Uterus (tissue), 4 donors: Measurements from ENCODE around the gene NEURL1B. TPM values are rescaled to one million over a fixed set of nuclear protein-coding genes. Genes with fewer than 3 reads are reported as not detected.

Experiments used
- DNase-seq, 2 donors: peaks; one replicate each; pipeline ENCODE4 v3.0.0-alpha.2; 2019 to 2020
- H3K27ac ChIP-seq, 2 donors: fragments of 200-600 bp; sonication (generic); 1 replicate in 1 of 2; 2 replicates in 1 of 2; pipeline ENCODE4 v1.5.1; 2016 to 2018
- H3K27me3 ChIP-seq, 2 donors: fragments of 200-600 bp; sonication (generic); one replicate each; pipeline ENCODE4 v1.5.1; 2018 to 2019; ENCODE audit warnings: control low read depth in 1 of 2
- H3K36me3 ChIP-seq, 2 donors: fragments of 200-600 bp; sonication (generic); one replicate each; pipeline ENCODE4 v1.5.1; 2019; ENCODE audit warnings: control low read depth in 1 of 2
- H3K4me1 ChIP-seq, 2 donors: fragments of 200-600 bp; sonication (generic); one replicate each; pipeline ENCODE4 v1.5.1; 2018 to 2019; ENCODE audit warnings: control low read depth in 1 of 2
- H3K4me3 ChIP-seq, 2 donors: fragments of 200-600 bp; sonication (generic); 1 replicate in 1 of 2; 2 replicates in 1 of 2; pipeline ENCODE4 v1.5.1; 2018 to 2019; ENCODE audit warnings: mild to moderate bottlenecking in 1 of 2
- H3K9me3 ChIP-seq, 2 donors: fragments of 200-600 bp; sonication (generic); one replicate each; pipeline ENCODE4 v1.5.1; 2019; ENCODE audit warnings: control low read depth in 1 of 2
- CTCF ChIP-seq, 4 experiments: fragments of 200-600 bp in 2 of 4; fragments of 450-650 bp in 2 of 4; sonication (generic) in 2 of 4; IDR thresholded peaks; one replicate each; pipeline ENCODE4 v1.5.1; 2016 to 2019; ENCODE audit warnings: antibody characterized with exemption in 4 of 4, mild to moderate bottlenecking in 2 of 4, moderate library complexity in 1 of 4
- POLR2A ChIP-seq, 2 donors: fragments of 450-650 bp; IDR thresholded peaks; one replicate each; pipeline ENCODE4 v1.6.1; 2016; ENCODE audit warnings: antibody characterized with exemption in 2 of 2, mild to moderate bottlenecking in 1 of 2, moderate library complexity in 1 of 2
- intact Hi-C: fragments of 100-400 bp; cut with DNase I; formaldehyde crosslinking; loops from one replicate; pipeline ENCODE4 v1.15.1; 2023; ENCODE audit warnings: low total_unique reads
- total RNA-seq, 4 donors: library from RNA; depleted of rRNA in 3 of 4; stranded (reverse); fragments of >200 nt in 3 of 4; gene quantifications; one replicate each; pipeline versions ENCODE4 v1.1.0 to v1.2.4, GENCODE V29; 2014 to 2023
- donor health status: DM: yes; HTN: yes; CAD: no.

The NEURL1B gene
- total RNA-seq, 4 donors from 2014 or later: 51.1 to 136 (median 74.1) TPM

DNA sequence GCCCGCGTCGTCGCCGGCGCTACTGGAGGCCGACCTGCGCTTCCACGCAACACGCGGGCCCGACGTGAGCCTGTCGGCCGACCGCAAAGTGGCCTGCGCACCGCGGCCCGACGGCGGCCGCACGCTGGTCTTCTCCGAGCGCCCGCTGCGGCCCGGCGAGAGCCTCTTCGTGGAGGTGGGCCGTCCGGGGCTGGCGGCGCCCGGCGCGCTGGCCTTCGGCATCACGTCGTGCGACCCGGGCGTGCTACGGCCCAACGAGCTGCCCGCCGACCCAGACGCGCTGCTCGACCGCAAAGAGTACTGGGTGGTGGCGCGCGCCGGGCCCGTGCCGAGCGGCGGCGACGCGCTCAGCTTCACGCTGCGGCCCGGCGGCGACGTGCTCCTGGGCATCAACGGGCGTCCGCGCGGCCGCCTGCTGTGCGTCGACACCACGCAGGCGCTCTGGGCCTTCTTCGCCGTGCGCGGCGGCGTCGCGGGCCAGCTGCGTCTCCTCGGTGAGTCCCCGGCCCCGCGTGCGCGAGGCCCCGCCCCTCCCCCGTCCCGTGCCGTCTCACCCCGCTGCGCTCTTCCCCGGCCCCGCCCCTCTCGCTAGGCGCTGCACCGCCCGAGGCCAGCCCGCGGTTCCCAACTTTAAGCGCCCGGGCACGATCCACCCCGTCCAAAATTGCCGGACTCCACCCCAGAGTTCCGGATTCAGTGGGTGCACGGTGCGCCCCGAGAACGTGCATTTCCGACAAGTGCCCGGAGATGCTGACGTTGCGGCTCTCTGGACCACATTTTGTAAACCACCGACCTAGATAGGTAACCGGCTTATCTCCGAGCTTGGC, 42.8 kb downstream of the NEURL1B start:
- Histone ChIP-seq H3K4me1 (no peaks in the 10 kb centered on the region), H3K27me3 (no peaks in the 10 kb centered on the region), H3K9me3 (no peaks in the 10 kb centered on the region), H3K4me3 (no peak overlapping the region), H3K36me3 (no peaks in the 10 kb centered on the region), H3K27ac (no peak overlapping the region)
- TF ChIP-seq CTCF (IDR thresholded peaks at IDR 0.05) (no peak), POLR2A (IDR thresholded peaks at IDR 0.05) (no peak)
- DNase-seq: no peak
- intact Hi-C loops: no loop called here

- no peak overlapping the region for H3K4me3 ChIP-seq
- no peaks in the 10 kb centered on the region for H3K36me3 ChIP-seq
- intact Hi-C loops: no loop called here
- no peaks in the 10 kb centered on the region for H3K9me3 ChIP-seq
- H3K27ac ChIP-seq: peak overlapping the region in 1 of 2 donors; percentile 17
- DNase-seq: no peak
- no peaks in the 10 kb centered on the region for H3K27me3 ChIP-seq
- no peaks in the 10 kb centered on the region for H3K4me1 ChIP-seq
- TF ChIP-seq POLR2A (IDR thresholded peaks at IDR 0.05): no peak
- no peak for TF ChIP-seq CTCF (IDR thresholded peaks at IDR 0.05)
These were observed 44.0 kb downstream of the NEURL1B start for GRCh38 chr5:172685091-172685490.

- Histone ChIP-seq H3K36me3 (no peaks in the 10 kb centered on the region), H3K4me3 (no peak overlapping the region), H3K9me3 (no peaks in the 10 kb centered on the region), H3K4me1 (no peaks in the 10 kb centered on the region), H3K27ac (peak overlapping the region; percentile 17 to 38), H3K27me3 (no peaks in the 10 kb centered on the region)
- DNase-seq: no peak
- TF ChIP-seq CTCF (IDR thresholded peaks at IDR 0.05) (no peak), POLR2A (IDR thresholded peaks at IDR 0.05) (no peak)
- intact Hi-C loops: no loop called here
These were observed 45.0 kb downstream of the NEURL1B start for GRCh38 chr5:172686111-172686510.

DNA sequence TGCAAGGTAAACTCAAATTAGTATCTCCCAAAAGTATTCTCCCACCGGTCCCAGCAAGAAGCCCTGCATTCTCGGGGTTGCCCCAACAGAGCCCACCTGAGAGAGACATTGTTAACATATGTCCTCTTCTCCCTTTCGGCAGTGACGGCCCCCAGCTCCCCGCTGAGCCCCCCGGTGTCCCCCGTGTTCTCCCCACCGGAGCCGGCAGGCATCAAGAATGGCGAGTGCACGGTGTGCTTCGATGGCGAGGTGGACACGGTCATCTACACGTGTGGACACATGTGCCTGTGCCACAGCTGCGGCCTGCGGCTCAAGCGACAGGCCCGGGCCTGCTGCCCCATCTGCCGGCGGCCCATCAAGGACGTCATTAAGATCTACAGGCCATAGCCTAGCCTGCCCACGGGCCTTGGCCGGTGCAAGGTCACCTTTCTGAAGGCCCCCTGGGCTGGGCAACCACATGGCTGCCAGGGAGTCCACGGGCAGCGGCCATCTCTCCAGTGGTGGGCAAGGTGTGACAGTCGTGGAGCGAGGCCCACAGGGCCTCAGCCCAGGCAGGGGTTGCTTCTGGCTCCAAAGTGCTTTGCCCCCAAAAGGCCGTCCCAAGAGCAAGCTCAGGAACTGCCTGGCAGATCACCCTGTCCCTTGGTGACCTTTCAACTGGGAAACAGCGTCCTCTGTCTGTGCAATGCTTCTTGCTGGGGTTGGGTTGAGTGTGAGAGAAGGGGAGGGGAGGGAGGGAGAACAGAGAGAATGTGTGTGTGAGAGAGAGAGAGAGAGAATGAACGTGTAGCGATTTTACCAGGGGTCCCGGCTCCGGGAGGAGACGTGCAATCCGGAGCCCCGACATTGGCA, 45.7 kb downstream of the NEURL1B start:
- Histone ChIP-seq H3K9me3 (no peaks in the 10 kb centered on the region), H3K27me3 (no peaks in the 10 kb centered on the region), H3K4me1 (no peaks in the 10 kb centered on the region), H3K36me3 (no peaks in the 10 kb centered on the region), H3K4me3 (no peak overlapping the region), H3K27ac (peak overlapping the region; percentile 38 to 39)
- intact Hi-C loops: no loop called here
- TF ChIP-seq CTCF (IDR thresholded peaks at IDR 0.05) (no peak), POLR2A (IDR thresholded peaks at IDR 0.05) (no peak)
- DNase-seq: no peak

DNA sequence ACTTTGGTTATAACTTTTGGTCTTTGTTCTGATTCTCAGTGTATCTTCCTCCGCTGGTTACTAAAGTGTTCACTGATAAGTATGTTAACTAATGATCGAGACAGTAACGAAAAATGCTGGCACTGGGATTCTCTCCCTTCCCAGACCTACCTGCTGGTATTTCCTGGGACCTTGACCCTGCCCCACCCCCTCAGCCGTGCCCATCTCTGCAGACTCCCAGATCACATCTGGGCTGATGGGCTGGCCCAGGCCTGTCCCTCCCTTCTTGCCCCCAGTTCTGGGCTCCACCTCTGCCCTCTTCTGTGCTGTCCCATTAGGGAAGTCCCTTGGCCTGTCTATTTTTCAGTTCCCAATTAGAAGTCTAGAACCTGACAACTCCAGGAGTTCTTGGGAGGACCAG, 46.9 kb downstream of the NEURL1B start:
- Histone ChIP-seq H3K27ac (peak overlapping the region; percentile 38 to 41), H3K4me1 (peaks cover 0 to 3% of the 10 kb centered on the region in 2 donors), H3K9me3 (no peaks in the 10 kb centered on the region), H3K27me3 (no peaks in the 10 kb centered on the region), H3K36me3 (no peaks in the 10 kb centered on the region), H3K4me3 (no peak overlapping the region)
- TF ChIP-seq POLR2A (IDR thresholded peaks at IDR 0.05): no peak
- TF ChIP-seq CTCF (IDR thresholded peaks at IDR 0.05): no peak
- DNase-seq: no peak
- intact Hi-C loops: no loop called here
